SIG-M5 treated with dmso at 0.1 percent for 504 hours (cell line): Measurements from ENCODE around the gene CLEC20A.
A peak's percentile ranks its signal among the peaks of the same experiment; 100 is the strongest.

Experiments
- DNase-seq: peaks from one replicate; lab custom pipeline; 2025; ENCODE audit not compliant: unreplicated experiment; lab: John Stamatoyannopoulos, UW

Gene CLEC20A

GRCh38 chr1:178477841-178478240, 18.9 kb downstream of the CLEC20A start:
- peak; percentile 59 for DNase-seq

GRCh38 chr1:178477373-178477772, 19.4 kb downstream of the CLEC20A start:
- no peak for DNase-seq

GRCh38 chr1:178472531-178472930, 24.2 kb downstream of the CLEC20A start:
- DNase-seq, result no peak

GRCh38 chr1:178470411-178470960, 26.3 kb downstream of the CLEC20A start:
- DNase-seq, result no peak

- DNase-seq, result no peak
Measured at GRCh38 chr1:178467837-178468236, 28.9 kb downstream of the CLEC20A start.

- DNase-seq, result no peak
Measured at GRCh38 chr1:178465011-178465410, 31.8 kb downstream of the CLEC20A start.

GRCh38 chr1:178464566-178464965, 32.2 kb downstream of the CLEC20A start:
- DNase-seq, result no peak

- DNase-seq, result no peak
Measured at GRCh38 chr1:178464141-178464540, 32.6 kb downstream of the CLEC20A start.

GRCh38 chr1:178461701-178462100, 35.1 kb downstream of the CLEC20A start:
- DNase-seq, result no peak

GRCh38 chr1:178461104-178461503, 35.7 kb downstream of the CLEC20A start:
- no peak for DNase-seq

- DNase-seq, result no peak
Measured at GRCh38 chr1:178458203-178458602, 38.6 kb downstream of the CLEC20A start.

GRCh38 chr1:178457651-178458050, 39.1 kb downstream of the CLEC20A start:
- DNase-seq, result no peak

GRCh38 chr1:178456472-178456871, 40.3 kb downstream of the CLEC20A start:
- DNase-seq, result no peak

GRCh38 chr1:178452013-178452412, 44.8 kb downstream of the CLEC20A start:
- DNase-seq, result no peak

GRCh38 chr1:178451529-178451928, 45.2 kb downstream of the CLEC20A start:
- DNase-seq, result no peak

GRCh38 chr1:178450871-178451270, 45.9 kb downstream of the CLEC20A start:
- DNase-seq, result no peak

- no peak for DNase-seq
Measured at GRCh38 chr1:178442925-178443324, 53.8 kb downstream of the CLEC20A start.

GRCh38 chr1:178438432-178438831, 58.3 kb downstream of the CLEC20A start:
- no peak for DNase-seq

GRCh38 chr1:178436899-178437298, 59.9 kb downstream of the CLEC20A start:
- no peak for DNase-seq

GRCh38 chr1:178434899-178435435, 61.8 kb downstream of the CLEC20A start:
- no peak for DNase-seq

GRCh38 chr1:178434360-178434759, 62.4 kb downstream of the CLEC20A start:
- DNase-seq, result no peak
